ENCODE results near the gene CDKN2D. TPM values are rescaled to one million over a fixed set of nuclear protein-coding genes. Genes with fewer than 3 reads are reported as not detected.

Gene CDKN2D
- total RNA-seq, 1 experiment from 2014 or later, result 4.4 TPM

DNA sequence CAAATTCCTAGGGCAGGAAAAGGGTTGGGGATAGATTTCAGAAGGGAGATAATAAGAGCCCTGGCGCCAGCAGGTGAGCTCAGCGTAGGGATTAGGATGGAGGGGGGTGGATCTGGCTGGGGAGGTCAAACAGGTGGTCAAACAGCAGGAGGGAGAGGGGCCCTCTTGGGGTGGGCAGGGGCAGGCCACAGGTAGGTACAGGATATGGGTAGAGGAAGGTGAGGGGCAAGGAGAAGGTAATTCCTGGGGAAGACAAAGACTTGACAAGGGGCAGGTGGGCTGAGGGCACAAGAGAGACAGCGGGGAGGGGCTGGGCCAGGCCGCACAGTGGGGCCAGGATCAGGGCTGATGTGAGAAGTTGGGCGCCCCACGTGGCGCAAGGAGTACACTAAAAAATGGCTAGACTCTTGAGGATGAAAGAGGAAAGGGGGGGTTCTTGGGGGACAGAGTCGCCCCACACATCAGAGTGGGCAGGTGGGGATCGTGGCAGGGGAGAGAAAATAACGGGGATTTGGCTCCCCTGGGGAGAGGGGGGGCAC lies 3.7 kb downstream of the CDKN2D start:
- no peaks in the 10 kb centered on the region for H3K9me3 Mint-ChIP-seq (ENCODE audit: low read depth, unreplicated experiment)
- CTCF ChIA-PET, result interaction anchor here (1.0 kb wide), 1 partner anchor 147 kb away, joined by 3 read pairs; no protein-coding TSS in a partner anchor
- peak overlapping the region; percentile 94 for H3K4me3 Mint-ChIP-seq (ENCODE audit: low read depth, unreplicated experiment)
- H3K4me1 Mint-ChIP-seq (ENCODE audit: low read depth, unreplicated experiment), result peaks cover 30% of the 10 kb centered on the region
- peak; percentile 29 for DNase-seq
- H3K27me3 Mint-ChIP-seq (ENCODE audit: unreplicated experiment), result no peaks in the 10 kb centered on the region
- BruUV-seq (replicated peaks), result no TSS peak
- TF ChIP-seq, protein P1, sequence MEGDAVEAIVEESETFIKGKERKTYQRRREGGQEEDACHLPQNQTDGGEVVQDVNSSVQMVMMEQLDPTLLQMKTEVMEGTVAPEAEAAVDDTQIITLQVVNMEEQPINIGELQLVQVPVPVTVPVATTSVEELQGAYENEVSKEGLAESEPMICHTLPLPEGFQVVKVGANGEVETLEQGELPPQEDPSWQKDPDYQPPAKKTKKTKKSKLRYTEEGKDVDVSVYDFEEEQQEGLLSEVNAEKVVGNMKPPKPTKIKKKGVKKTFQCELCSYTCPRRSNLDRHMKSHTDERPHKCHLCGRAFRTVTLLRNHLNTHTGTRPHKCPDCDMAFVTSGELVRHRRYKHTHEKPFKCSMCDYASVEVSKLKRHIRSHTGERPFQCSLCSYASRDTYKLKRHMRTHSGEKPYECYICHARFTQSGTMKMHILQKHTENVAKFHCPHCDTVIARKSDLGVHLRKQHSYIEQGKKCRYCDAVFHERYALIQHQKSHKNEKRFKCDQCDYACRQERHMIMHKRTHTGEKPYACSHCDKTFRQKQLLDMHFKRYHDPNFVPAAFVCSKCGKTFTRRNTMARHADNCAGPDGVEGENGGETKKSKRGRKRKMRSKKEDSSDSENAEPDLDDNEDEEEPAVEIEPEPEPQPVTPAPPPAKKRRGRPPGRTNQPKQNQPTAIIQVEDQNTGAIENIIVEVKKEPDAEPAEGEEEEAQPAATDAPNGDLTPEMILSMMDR (IDR thresholded peaks at IDR 0.05; ENCODE audit: unreplicated experiment), result no peak
- intact Hi-C loops (cut with micrococcal nuclease; ENCODE audit: unreplicated experiment), result no loop called here
- H3K36me3 Mint-ChIP-seq (ENCODE audit: insufficient read depth, unreplicated experiment), result peaks cover 60% of the 10 kb centered on the region
- H3K27ac Mint-ChIP-seq (ENCODE audit: unreplicated experiment), result peak overlapping the region; percentile 38

DNA sequence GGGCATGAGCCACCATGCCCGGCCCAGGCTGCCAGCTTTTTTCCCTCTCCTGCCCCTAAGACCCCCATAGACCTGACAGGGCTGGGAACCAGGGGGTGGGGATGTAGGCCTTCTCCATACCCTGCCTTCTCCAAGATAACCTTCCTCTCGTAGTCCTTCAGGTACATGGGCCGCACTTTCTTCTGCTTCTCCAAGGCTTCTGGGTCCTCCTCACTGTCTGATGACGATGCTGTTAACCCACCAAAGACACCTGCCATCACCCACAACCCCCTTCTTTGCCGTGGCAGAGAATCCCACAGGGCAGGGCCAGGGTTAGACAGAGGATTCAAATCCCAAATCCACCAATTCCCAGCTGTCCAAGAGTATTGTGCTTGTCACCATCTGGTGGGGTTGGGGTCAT lies 6.2 kb downstream of the CDKN2D start:
- BruUV-seq (replicated peaks), result no TSS peak

DNA sequence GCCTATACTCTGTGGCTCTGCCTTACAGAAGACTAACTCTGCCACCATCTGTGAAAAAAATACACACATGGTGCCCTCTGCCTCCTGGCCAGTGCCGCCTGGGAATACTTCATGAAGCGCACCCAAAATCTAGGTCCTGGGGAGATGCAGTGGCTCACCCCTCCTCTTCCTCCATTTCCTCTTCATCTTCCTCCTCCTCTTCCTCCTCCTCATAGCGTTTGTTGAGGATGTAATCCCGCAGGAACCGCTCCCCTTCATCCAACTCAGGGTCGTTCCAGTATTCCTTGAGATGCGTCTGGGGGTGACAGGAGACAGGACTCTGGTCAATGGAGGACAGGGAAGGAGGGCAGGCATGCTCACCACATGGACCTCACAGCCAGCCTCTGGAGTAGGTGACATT lies 8.6 kb downstream of the CDKN2D start:
- Mint-ChIP-seq H3K27ac (ENCODE audit: unreplicated experiment) (no peak overlapping the region), H3K9me3 (ENCODE audit: low read depth, unreplicated experiment) (no peaks in the 10 kb centered on the region), H3K4me1 (ENCODE audit: low read depth, unreplicated experiment) (peaks cover 6% of the 10 kb centered on the region), H3K27me3 (ENCODE audit: unreplicated experiment) (no peaks in the 10 kb centered on the region), H3K4me3 (ENCODE audit: low read depth, unreplicated experiment) (no peak overlapping the region), H3K36me3 (ENCODE audit: insufficient read depth, unreplicated experiment) (peaks cover 26% of the 10 kb centered on the region)
- CTCF ChIA-PET, result no interaction called here
- intact Hi-C loops (cut with micrococcal nuclease; ENCODE audit: unreplicated experiment), result no loop called here
- BruUV-seq (replicated peaks), result no TSS peak
- no peak for DNase-seq
- TF ChIP-seq, protein P1 (IDR thresholded peaks at IDR 0.05; ENCODE audit: unreplicated experiment), result no peak

More for the DNA sequence above, 6.2 kb downstream of the CDKN2D start:
- CTCF ChIA-PET, result no interaction called here
- Mint-ChIP-seq H3K36me3 (ENCODE audit: insufficient read depth, unreplicated experiment) (peaks cover 42% of the 10 kb centered on the region), H3K4me3 (ENCODE audit: low read depth, unreplicated experiment) (no peak overlapping the region), H3K27ac (ENCODE audit: unreplicated experiment) (no peak overlapping the region), H3K4me1 (ENCODE audit: low read depth, unreplicated experiment) (peaks cover 16% of the 10 kb centered on the region), H3K9me3 (ENCODE audit: low read depth, unreplicated experiment) (no peaks in the 10 kb centered on the region), H3K27me3 (ENCODE audit: unreplicated experiment) (no peaks in the 10 kb centered on the region)
- intact Hi-C loops (cut with micrococcal nuclease; ENCODE audit: unreplicated experiment), result no loop called here
- TF ChIP-seq, protein P1 (IDR thresholded peaks at IDR 0.05; ENCODE audit: unreplicated experiment), result no peak
- no peak for DNase-seq

DNA sequence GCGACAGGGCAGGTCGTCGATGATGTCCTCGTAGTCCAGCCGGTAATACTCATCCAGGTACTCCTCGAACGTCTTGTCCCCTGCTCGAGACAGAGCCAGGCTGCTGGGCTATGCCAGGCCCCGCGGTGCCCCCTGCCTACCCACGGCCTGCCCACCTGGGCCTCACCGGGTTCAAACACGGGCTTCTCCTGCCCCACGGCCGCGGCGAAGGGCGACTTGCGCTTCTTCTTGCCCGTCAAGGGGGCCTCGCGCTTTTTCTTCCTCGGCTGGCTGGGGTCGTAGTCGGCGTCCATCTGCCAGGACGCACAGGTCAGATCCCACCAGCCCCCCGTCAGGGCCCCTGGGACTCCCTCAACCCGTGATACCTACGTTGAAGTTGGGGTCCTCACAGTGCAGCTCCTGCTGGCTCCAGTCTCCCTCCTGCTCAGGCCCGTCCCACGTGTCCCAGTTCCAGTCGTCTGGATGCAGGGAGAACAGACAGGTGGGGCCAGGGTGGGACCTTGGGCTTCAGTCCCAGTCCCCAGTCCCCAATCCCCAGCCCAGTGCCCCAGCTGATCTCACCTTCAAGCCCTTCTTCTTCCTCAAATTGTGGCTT lies 11.1 kb downstream of the CDKN2D start:
- H3K27ac Mint-ChIP-seq (ENCODE audit: unreplicated experiment), result no peak overlapping the region
- TF ChIP-seq, protein P1 (IDR thresholded peaks at IDR 0.05; ENCODE audit: unreplicated experiment), result no peak
- no peak for DNase-seq
- no peaks in the 10 kb centered on the region for H3K27me3 Mint-ChIP-seq (ENCODE audit: unreplicated experiment)
- no TSS peak for BruUV-seq (replicated peaks)
- no peak overlapping the region for H3K4me3 Mint-ChIP-seq (ENCODE audit: low read depth, unreplicated experiment)
- intact Hi-C loops (cut with micrococcal nuclease; ENCODE audit: unreplicated experiment), result no loop called here
- H3K36me3 Mint-ChIP-seq (ENCODE audit: insufficient read depth, unreplicated experiment), result peaks cover 31% of the 10 kb centered on the region
- H3K4me1 Mint-ChIP-seq (ENCODE audit: low read depth, unreplicated experiment), result no peaks in the 10 kb centered on the region
- CTCF ChIA-PET, result no interaction called here
- H3K9me3 Mint-ChIP-seq (ENCODE audit: low read depth, unreplicated experiment), result no peaks in the 10 kb centered on the region

All from Calu3 (cell line).